GM18867 (cell line): ENCODE results near the gene RBFOX2.

Experiments used
- ATAC-seq: cut with Tn5 transposase; IDR thresholded peaks from one replicate; pipeline ENCODE4 v1.9.1; 2021; ENCODE audit warnings: mild to moderate bottlenecking, moderate library complexity; ENCODE audit not compliant: unreplicated experiment

Gene RBFOX2

GRCh38 chr22:35873426-35873825 is 155.2 kb downstream of the RBFOX2 start:
- ATAC-seq = peak; percentile 49

- no peak for ATAC-seq
Measured at GRCh38 chr22:35872451-35872850, 156.2 kb downstream of the RBFOX2 start.

- ATAC-seq = no peak
Measured at GRCh38 chr22:35870517-35871293, 157.9 kb downstream of the RBFOX2 start.

- ATAC-seq = no peak
Measured at GRCh38 chr22:35868938-35869337, 159.7 kb downstream of the RBFOX2 start.

GRCh38 chr22:35866651-35867050 is 162.0 kb downstream of the RBFOX2 start:
- ATAC-seq = no peak

- ATAC-seq = no peak
Measured at GRCh38 chr22:35864545-35865165, 164.0 kb downstream of the RBFOX2 start.

- no peak for ATAC-seq
Measured at GRCh38 chr22:35863432-35863831, 165.2 kb downstream of the RBFOX2 start.

GRCh38 chr22:35862697-35863096 is 165.9 kb downstream of the RBFOX2 start:
- no peak for ATAC-seq

GRCh38 chr22:35861451-35861850 is 167.2 kb downstream of the RBFOX2 start:
- ATAC-seq = no peak

GRCh38 chr22:35860837-35861236 is 167.8 kb downstream of the RBFOX2 start:
- no peak for ATAC-seq

- no peak for ATAC-seq
Measured at GRCh38 chr22:35860087-35860733, 168.4 kb downstream of the RBFOX2 start.

- no peak for ATAC-seq
Measured at GRCh38 chr22:35854334-35854733, 174.3 kb downstream of the RBFOX2 start.

GRCh38 chr22:35852076-35852475 is 176.5 kb downstream of the RBFOX2 start:
- ATAC-seq = no peak

GRCh38 chr22:35850831-35851230 is 177.8 kb downstream of the RBFOX2 start:
- no peak for ATAC-seq

- ATAC-seq = no peak
Measured at GRCh38 chr22:35846804-35847203, 181.8 kb downstream of the RBFOX2 start.

- no peak for ATAC-seq
Measured at GRCh38 chr22:35844886-35845285, 183.7 kb downstream of the RBFOX2 start.

- ATAC-seq = no peak
Measured at GRCh38 chr22:35842954-35843353, 185.7 kb downstream of the RBFOX2 start.

GRCh38 chr22:35842519-35842913 is 186.1 kb downstream of the RBFOX2 start:
- no peak for ATAC-seq

- ATAC-seq = no peak
Measured at GRCh38 chr22:35841907-35842518, 186.6 kb downstream of the RBFOX2 start.

GRCh38 chr22:35840302-35840739 is 188.3 kb downstream of the RBFOX2 start:
- no peak for ATAC-seq

GRCh38 chr22:35839841-35840301 is 188.8 kb downstream of the RBFOX2 start:
- no peak for ATAC-seq
